ENCODE results near the gene GRIK3.
"Not testable (repeated sequence)": the region's sequence is repeated elsewhere in the genome, so short reads cannot be mapped to it uniquely, and the experiment has no call there.

GRIK3 gene

GRCh38 chr1:36787312-36787913, 246.9 kb downstream of the GRIK3 start:
- no peak for DNase-seq (ENCODE audit: low read depth)

- DNase-seq (ENCODE audit: low read depth) = no peak
Observed at GRCh38 chr1:36786425-36786824, 247.9 kb downstream of the GRIK3 start.

GRCh38 chr1:36784147-36784859, 250.0 kb downstream of the GRIK3 start:
- DNase-seq (ENCODE audit: low read depth) = no peak

- DNase-seq (ENCODE audit: low read depth) = no peak
Observed at GRCh38 chr1:36783475-36783874, 250.8 kb downstream of the GRIK3 start.

- no peak for DNase-seq (ENCODE audit: low read depth)
Observed at GRCh38 chr1:36782785-36783184, 251.5 kb downstream of the GRIK3 start.

GRCh38 chr1:36782085-36782484, 252.2 kb downstream of the GRIK3 start:
- no peak for DNase-seq (ENCODE audit: low read depth)

- DNase-seq (ENCODE audit: low read depth) = no peak
Observed at GRCh38 chr1:36781098-36781497, 253.2 kb downstream of the GRIK3 start.

- no peak for DNase-seq (ENCODE audit: low read depth)
Observed at GRCh38 chr1:36778740-36779139, 255.6 kb downstream of the GRIK3 start.

GRCh38 chr1:36776948-36777831, 257.1 kb downstream of the GRIK3 start:
- no peak for DNase-seq (ENCODE audit: low read depth)

- DNase-seq (ENCODE audit: low read depth) = no peak
Observed at GRCh38 chr1:36776256-36776655, 258.1 kb downstream of the GRIK3 start.

GRCh38 chr1:36775716-36776115, 258.6 kb downstream of the GRIK3 start:
- DNase-seq (ENCODE audit: low read depth) = no peak

- no peak for DNase-seq (ENCODE audit: low read depth)
Observed at GRCh38 chr1:36773827-36774541, 260.3 kb downstream of the GRIK3 start.

- no peak for DNase-seq (ENCODE audit: low read depth)
Observed at GRCh38 chr1:36772647-36773495, 261.4 kb downstream of the GRIK3 start.

GRCh38 chr1:36771660-36772284, 262.5 kb downstream of the GRIK3 start:
- DNase-seq (ENCODE audit: low read depth) = no peak

- no peak for DNase-seq (ENCODE audit: low read depth)
Observed at GRCh38 chr1:36771240-36771639, 263.1 kb downstream of the GRIK3 start.

- DNase-seq (ENCODE audit: low read depth) = no peak
Observed at GRCh38 chr1:36769886-36770830, 264.2 kb downstream of the GRIK3 start.

GRCh38 chr1:36768486-36769178, 265.7 kb downstream of the GRIK3 start:
- DNase-seq (ENCODE audit: low read depth) = no peak

GRCh38 chr1:36767429-36767828, 266.9 kb downstream of the GRIK3 start:
- DNase-seq (ENCODE audit: low read depth) = not testable (repeated sequence)

GRCh38 chr1:36766481-36766880, 267.8 kb downstream of the GRIK3 start:
- DNase-seq (ENCODE audit: low read depth) = no peak
